ENCODE measurements around the gene TBX21. TPM values are rescaled to one million over a fixed set of nuclear protein-coding genes. Genes with fewer than 3 reads are reported as not detected.
A peak's percentile ranks its signal among the peaks of the same experiment; 100 is the strongest.

TBX21 gene
- total RNA-seq, 1 donor from 2014 or later, result not detected

DNA sequence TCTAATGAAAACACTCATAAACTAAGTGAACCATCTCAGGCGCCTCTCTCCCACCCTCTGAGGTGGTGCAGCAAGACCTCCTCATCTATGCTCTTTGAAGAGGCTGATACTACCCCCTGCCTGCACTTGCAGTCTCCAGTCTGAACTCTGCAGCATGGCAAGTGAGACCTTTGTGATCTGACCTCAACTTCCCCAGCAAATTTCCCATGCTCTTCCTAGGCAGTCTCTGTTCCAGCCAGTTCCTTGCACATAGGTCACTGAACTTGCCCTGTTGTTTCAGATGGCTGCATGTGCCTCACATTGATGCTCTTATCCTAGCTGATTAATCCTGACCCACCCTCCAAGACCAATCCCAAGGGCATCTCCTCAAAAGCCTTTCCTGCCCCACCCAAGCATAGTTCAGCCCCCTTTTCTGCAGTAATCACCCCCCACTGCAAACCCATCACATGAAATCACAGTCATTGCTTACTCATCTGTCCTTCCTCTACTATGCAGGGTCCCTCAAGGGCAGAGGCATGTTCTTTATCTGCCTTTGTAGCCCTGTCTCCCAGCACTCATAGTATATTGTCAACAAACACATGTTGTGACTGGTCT lies 42.0 kb downstream of the TBX21 start:
- Histone ChIP-seq H3K36me3 (ENCODE audit: control insufficient read depth, insufficient read depth, low read length) (no peaks in the 10 kb centered on the region), H3K27me3 (ENCODE audit: control insufficient read depth, insufficient read depth, low read length) (peaks cover 23% of the 10 kb centered on the region), H3K4me3 (ENCODE audit: low read depth, low read length) (no peak overlapping the region)
- TF ChIP-seq, protein P1, sequence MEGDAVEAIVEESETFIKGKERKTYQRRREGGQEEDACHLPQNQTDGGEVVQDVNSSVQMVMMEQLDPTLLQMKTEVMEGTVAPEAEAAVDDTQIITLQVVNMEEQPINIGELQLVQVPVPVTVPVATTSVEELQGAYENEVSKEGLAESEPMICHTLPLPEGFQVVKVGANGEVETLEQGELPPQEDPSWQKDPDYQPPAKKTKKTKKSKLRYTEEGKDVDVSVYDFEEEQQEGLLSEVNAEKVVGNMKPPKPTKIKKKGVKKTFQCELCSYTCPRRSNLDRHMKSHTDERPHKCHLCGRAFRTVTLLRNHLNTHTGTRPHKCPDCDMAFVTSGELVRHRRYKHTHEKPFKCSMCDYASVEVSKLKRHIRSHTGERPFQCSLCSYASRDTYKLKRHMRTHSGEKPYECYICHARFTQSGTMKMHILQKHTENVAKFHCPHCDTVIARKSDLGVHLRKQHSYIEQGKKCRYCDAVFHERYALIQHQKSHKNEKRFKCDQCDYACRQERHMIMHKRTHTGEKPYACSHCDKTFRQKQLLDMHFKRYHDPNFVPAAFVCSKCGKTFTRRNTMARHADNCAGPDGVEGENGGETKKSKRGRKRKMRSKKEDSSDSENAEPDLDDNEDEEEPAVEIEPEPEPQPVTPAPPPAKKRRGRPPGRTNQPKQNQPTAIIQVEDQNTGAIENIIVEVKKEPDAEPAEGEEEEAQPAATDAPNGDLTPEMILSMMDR (IDR thresholded peaks at IDR 0.05; ENCODE audit: insufficient read depth, low read length, poor library complexity, severe bottlenecking), result no peak
- DNase-seq (ENCODE audit: low read depth), result no peak

- DNase-seq (ENCODE audit: low read depth), result no peak
- Histone ChIP-seq H3K27me3 (ENCODE audit: control insufficient read depth, insufficient read depth, low read length) (peaks cover 33% of the 10 kb centered on the region), H3K36me3 (ENCODE audit: control insufficient read depth, insufficient read depth, low read length) (no peaks in the 10 kb centered on the region), H3K4me3 (ENCODE audit: low read depth, low read length) (no peak overlapping the region)
- TF ChIP-seq, protein P1 (IDR thresholded peaks at IDR 0.05; ENCODE audit: insufficient read depth, low read length, poor library complexity, severe bottlenecking), result peak; percentile 70
Measured at GRCh38 chr17:47776330-47777197, 43.5 kb downstream of the TBX21 start.

GRCh38 chr17:47778184-47778635 lies 45.2 kb downstream of the TBX21 start:
- no peaks in the 10 kb centered on the region for H3K36me3 ChIP-seq (ENCODE audit: control insufficient read depth, insufficient read depth, low read length)
- peaks cover 33% of the 10 kb centered on the region for H3K27me3 ChIP-seq (ENCODE audit: control insufficient read depth, insufficient read depth, low read length)
- no peak for DNase-seq (ENCODE audit: low read depth)
- TF ChIP-seq, protein P1 (IDR thresholded peaks at IDR 0.05; ENCODE audit: insufficient read depth, low read length, poor library complexity, severe bottlenecking), result no peak
- H3K4me3 ChIP-seq (ENCODE audit: low read depth, low read length), result no peak overlapping the region

- no peak for DNase-seq (ENCODE audit: low read depth)
- Histone ChIP-seq H3K27me3 (ENCODE audit: control insufficient read depth, insufficient read depth, low read length) (peaks cover 38% of the 10 kb centered on the region), H3K36me3 (ENCODE audit: control insufficient read depth, insufficient read depth, low read length) (no peaks in the 10 kb centered on the region), H3K4me3 (ENCODE audit: low read depth, low read length) (no peak overlapping the region)
- TF ChIP-seq, protein P1 (IDR thresholded peaks at IDR 0.05; ENCODE audit: insufficient read depth, low read length, poor library complexity, severe bottlenecking), result no peak
Measured at GRCh38 chr17:47781397-47781796, 48.4 kb downstream of the TBX21 start.

- no peaks in the 10 kb centered on the region for H3K36me3 ChIP-seq (ENCODE audit: control insufficient read depth, insufficient read depth, low read length)
- TF ChIP-seq, protein P1 (IDR thresholded peaks at IDR 0.05; ENCODE audit: insufficient read depth, low read length, poor library complexity, severe bottlenecking), result no peak
- no peak for DNase-seq (ENCODE audit: low read depth)
- H3K4me3 ChIP-seq (ENCODE audit: low read depth, low read length), result no peak overlapping the region
- peaks cover 32% of the 10 kb centered on the region for H3K27me3 ChIP-seq (ENCODE audit: control insufficient read depth, insufficient read depth, low read length)
Measured at GRCh38 chr17:47785538-47786123, 52.6 kb downstream of the TBX21 start.
